HCT116 (cell line): ENCODE results near the gene ADORA2B.

Source experiments
- CBX3 ChIP-seq: IDR thresholded peaks from 2 replicates; pipeline ENCODE4 v1.6.1; 2012; ENCODE audit warnings: low read depth
- POLR2AphosphoS5 ChIP-seq: IDR thresholded peaks from 2 replicates; pipeline ENCODE4 v1.6.1; 2011; ENCODE audit warnings: mild to moderate bottlenecking, low read depth, low read length, moderate library complexity
- RAD21 ChIP-seq: IDR thresholded peaks from 2 replicates; pipeline ENCODE4 v1.6.1; 2012; ENCODE audit warnings: low read depth, mild to moderate bottlenecking
- TF ChIP-seq, protein P1 (sequence below): IDR thresholded peaks from 2 replicates; pipeline ENCODE4 v1.6.1; 2012; ENCODE audit warnings: low read depth
- TF ChIP-seq, protein P2 (sequence below), 3 experiments: fragments of 200-600 bp in 1 of 3; sonication (generic) in 1 of 3; IDR thresholded peaks in 2 of 3; conservative IDR thresholded peaks in 1 of 3; 2 replicates each; pipeline ENCODE4 v1.5.1; 2012 to 2017; ENCODE audit warnings: low read depth in 2 of 3, low read length in 2 of 3, antibody characterized with exemption in 1 of 3, borderline replicate concordance in 1 of 3, control low read depth in 1 of 3, mild to moderate bottlenecking in 1 of 3, mixed read lengths in 1 of 3, mixed run types in 1 of 3, moderate library complexity in 1 of 3; ENCODE audit not compliant: insufficient read depth in 1 of 3

DNA sequence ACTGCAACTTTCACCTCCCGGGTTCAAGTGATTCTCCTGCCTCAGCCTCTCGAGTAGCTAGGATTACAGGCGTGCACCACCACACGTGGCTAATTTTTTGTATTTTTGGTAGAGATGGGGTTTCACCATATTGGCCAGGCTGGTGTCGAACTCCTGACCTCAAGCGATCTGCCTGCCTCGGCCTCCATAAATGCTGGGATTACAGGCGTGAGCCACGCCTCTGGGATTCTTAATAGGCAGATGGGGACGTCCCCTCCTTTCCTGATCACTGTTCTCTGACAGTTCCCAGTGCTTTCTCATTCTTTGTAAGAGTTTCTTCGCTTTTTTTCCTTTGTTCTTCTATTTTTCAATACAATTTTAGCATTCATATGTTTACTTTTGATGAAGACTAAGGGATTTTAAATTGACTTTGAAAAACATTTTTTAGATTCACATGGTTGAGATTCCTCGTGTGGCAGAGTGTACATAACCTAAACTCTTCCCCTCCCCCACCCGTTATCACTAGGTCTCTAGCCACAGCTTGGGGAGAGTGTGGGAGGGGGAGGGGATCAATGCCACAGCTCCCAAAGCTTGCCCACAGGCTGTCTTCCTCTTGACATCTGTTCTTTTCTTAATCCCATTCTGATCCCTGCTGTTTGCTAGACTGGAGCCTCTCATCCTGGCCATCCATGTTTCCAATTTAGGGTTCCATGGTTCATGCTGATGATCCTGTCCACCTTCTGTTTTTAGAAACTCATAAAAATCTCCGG lies 11.0 kb downstream of the ADORA2B start:
- TF ChIP-seq, protein P1, sequence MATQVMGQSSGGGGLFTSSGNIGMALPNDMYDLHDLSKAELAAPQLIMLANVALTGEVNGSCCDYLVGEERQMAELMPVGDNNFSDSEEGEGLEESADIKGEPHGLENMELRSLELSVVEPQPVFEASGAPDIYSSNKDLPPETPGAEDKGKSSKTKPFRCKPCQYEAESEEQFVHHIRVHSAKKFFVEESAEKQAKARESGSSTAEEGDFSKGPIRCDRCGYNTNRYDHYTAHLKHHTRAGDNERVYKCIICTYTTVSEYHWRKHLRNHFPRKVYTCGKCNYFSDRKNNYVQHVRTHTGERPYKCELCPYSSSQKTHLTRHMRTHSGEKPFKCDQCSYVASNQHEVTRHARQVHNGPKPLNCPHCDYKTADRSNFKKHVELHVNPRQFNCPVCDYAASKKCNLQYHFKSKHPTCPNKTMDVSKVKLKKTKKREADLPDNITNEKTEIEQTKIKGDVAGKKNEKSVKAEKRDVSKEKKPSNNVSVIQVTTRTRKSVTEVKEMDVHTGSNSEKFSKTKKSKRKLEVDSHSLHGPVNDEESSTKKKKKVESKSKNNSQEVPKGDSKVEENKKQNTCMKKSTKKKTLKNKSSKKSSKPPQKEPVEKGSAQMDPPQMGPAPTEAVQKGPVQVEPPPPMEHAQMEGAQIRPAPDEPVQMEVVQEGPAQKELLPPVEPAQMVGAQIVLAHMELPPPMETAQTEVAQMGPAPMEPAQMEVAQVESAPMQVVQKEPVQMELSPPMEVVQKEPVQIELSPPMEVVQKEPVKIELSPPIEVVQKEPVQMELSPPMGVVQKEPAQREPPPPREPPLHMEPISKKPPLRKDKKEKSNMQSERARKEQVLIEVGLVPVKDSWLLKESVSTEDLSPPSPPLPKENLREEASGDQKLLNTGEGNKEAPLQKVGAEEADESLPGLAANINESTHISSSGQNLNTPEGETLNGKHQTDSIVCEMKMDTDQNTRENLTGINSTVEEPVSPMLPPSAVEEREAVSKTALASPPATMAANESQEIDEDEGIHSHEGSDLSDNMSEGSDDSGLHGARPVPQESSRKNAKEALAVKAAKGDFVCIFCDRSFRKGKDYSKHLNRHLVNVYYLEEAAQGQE = no peak
- TF ChIP-seq, protein P2, sequence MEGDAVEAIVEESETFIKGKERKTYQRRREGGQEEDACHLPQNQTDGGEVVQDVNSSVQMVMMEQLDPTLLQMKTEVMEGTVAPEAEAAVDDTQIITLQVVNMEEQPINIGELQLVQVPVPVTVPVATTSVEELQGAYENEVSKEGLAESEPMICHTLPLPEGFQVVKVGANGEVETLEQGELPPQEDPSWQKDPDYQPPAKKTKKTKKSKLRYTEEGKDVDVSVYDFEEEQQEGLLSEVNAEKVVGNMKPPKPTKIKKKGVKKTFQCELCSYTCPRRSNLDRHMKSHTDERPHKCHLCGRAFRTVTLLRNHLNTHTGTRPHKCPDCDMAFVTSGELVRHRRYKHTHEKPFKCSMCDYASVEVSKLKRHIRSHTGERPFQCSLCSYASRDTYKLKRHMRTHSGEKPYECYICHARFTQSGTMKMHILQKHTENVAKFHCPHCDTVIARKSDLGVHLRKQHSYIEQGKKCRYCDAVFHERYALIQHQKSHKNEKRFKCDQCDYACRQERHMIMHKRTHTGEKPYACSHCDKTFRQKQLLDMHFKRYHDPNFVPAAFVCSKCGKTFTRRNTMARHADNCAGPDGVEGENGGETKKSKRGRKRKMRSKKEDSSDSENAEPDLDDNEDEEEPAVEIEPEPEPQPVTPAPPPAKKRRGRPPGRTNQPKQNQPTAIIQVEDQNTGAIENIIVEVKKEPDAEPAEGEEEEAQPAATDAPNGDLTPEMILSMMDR (IDR thresholded peaks at IDR 0.05 in 2 of 3, conservative IDR thresholded peaks at IDR 0.05 in 1 of 3; ENCODE audit: borderline replicate concordance in 1 of 3, insufficient read depth in 1 of 3, low read depth in 2 of 3, low read length in 2 of 3) = no peak
- TF ChIP-seq RAD21 = no peak
- TF ChIP-seq POLR2AphosphoS5 = no peak
- TF ChIP-seq CBX3 = no peak
